GM18519 (cell line): Measurements from ENCODE around the gene IMMP2L.

Experiments used
- ATAC-seq: cut with Tn5 transposase; IDR thresholded peaks from one replicate; pipeline ENCODE4 v1.9.1; 2021; ENCODE audit warnings: mild to moderate bottlenecking, moderate library complexity; ENCODE audit not compliant: unreplicated experiment, low FRiP score

Gene IMMP2L

GRCh38 chr7:111137296-111138192 is 424.7 kb downstream of the IMMP2L start:
- peak; percentile 52 for ATAC-seq

- ATAC-seq: no peak
These were observed 429.5 kb downstream of the IMMP2L start for GRCh38 chr7:111132833-111133232.

DNA sequence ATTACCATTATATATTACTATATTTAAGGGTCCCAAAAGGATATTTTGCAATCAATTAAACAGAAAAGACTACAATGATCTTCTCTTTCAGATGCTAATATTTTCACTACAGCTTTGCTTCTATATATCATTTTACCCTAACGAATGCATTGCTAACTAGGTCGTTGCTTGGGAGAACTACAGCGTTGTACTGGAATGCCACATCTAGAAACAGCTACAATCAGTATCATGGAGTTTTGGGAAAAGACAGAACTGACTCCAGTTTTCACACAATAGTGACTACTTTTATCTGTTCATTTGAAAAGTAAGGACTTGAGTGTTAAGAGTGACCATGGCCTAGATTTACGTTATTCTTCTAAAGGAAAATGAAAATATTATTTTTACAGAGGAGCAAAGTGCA is 432.9 kb downstream of the IMMP2L start:
- no peak for ATAC-seq

- no peak for ATAC-seq
These were observed 435.3 kb downstream of the IMMP2L start for GRCh38 chr7:111126987-111127386.

DNA sequence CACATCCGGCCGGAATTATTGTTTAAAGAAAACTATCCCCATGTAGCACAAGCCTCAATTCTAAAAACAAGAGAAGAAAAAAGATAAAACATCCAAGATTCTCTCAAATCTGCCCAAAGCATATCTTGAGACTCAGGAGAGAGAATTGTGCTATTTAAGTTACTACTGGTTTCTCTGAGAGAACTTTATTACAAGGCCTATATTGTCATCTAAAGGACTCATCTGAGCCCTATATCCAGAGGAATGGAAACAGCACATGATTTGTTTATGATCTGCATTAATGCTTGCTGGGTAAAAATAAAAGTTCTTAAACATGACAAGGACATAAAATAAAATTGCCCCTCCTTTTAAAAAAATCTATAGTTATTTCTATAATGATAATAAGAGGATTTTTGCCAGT is 446.3 kb downstream of the IMMP2L start:
- ATAC-seq: no peak

GRCh38 chr7:111113263-111114017 is 448.9 kb downstream of the IMMP2L start:
- peak; percentile 63 for ATAC-seq

DNA sequence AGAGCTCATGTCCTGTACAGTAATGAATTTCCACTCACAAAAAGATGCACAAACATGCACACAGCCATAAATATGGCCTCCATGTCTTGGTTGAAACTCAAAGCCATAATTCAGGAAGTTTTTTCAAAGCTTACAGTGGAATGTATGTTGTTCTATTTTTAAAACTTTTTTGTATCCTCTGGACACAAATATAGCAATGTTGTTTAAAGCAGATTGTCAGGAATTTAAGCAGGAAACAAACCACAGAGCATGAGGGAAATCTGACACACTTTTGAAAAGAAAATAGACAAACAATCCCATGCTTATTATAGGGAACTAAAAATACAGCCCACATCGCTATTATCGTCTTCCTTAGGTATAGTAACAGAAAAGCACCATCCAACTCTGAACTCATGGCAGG is 449.9 kb downstream of the IMMP2L start:
- ATAC-seq: no peak

DNA sequence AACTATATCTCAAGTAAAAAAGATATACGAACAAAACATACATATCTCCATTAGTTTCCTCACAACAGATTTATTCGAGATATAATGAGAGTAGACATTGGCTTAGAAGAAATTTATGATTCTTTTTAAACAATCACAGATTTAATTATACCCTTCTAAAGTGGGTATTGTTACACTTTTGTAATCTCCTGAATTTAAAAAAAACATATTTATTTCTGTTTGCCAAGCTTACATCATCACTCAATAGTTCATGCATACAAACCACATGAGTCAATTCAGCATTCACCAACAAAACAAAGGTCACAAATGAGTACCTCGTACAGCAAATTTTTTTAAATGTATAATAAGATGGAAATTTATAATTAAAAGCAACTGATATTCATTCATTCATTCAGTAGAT is 453.8 kb downstream of the IMMP2L start:
- no peak for ATAC-seq

DNA sequence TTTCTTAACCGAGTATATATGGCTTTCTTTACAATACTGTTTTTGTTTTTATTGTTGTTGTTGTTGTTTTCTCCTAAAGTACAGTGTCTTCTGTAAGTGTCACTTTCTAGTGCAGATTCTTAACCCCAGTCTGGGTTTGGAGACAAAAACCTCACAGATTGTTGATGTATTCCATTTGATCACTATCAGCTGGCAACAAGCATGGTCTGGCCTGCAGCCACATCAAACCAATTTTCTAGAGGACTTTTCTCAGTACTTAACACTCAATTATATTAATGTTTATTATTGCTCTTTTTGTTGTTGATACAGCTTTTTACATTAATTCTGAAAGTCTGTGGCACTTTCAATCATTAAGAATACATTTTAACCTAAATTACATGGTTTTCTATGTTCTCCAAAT is 454.3 kb downstream of the IMMP2L start:
- ATAC-seq: no peak

DNA sequence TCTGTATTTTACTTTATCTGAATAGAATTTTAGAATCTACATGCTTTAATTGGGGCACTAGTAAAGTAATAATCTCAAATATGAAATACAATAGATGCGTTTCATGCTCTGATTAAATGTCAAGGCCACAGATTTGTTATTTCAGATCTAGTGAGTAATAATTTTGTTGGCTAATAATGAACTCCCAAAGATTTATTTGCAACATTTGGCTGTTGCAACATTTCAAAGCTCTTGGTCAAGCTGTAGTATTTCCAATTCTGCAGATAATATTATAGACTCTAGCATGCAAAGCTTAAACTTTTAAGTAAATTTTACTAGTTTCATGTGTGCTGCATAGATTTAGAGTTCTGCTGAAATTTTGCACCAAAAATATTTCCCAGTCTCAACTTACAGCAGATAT is 454.7 kb downstream of the IMMP2L start:
- no peak for ATAC-seq

- no peak for ATAC-seq
These were observed 457.0 kb downstream of the IMMP2L start for GRCh38 chr7:111105269-111105668.

- ATAC-seq: no peak
These were observed 457.6 kb downstream of the IMMP2L start for GRCh38 chr7:111104710-111105109.

GRCh38 chr7:111103678-111104274 is 458.5 kb downstream of the IMMP2L start:
- ATAC-seq: peak; percentile 54

DNA sequence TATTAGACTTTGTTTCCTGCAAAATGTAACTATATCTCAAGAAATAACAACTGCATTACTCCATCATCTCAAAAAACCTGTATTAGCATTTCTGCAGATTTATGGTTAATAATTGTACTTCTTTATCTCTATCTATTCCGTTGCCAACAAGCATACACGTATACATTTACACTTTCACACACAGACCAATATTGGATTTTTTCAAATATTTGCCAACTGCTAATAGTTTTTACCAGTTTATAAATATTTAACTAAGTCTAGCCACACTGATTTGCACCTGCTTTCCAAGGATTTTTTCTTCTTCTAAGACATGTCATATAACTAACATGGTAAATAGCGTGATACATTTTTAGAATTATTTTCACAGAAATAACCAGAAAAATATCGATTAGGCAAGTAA is 459.2 kb downstream of the IMMP2L start:
- no peak for ATAC-seq

- ATAC-seq: no peak
These were observed 460.2 kb downstream of the IMMP2L start for GRCh38 chr7:111101856-111102646.

GRCh38 chr7:111098926-111099250 is 463.4 kb downstream of the IMMP2L start:
- peak; percentile 4 for ATAC-seq

DNA sequence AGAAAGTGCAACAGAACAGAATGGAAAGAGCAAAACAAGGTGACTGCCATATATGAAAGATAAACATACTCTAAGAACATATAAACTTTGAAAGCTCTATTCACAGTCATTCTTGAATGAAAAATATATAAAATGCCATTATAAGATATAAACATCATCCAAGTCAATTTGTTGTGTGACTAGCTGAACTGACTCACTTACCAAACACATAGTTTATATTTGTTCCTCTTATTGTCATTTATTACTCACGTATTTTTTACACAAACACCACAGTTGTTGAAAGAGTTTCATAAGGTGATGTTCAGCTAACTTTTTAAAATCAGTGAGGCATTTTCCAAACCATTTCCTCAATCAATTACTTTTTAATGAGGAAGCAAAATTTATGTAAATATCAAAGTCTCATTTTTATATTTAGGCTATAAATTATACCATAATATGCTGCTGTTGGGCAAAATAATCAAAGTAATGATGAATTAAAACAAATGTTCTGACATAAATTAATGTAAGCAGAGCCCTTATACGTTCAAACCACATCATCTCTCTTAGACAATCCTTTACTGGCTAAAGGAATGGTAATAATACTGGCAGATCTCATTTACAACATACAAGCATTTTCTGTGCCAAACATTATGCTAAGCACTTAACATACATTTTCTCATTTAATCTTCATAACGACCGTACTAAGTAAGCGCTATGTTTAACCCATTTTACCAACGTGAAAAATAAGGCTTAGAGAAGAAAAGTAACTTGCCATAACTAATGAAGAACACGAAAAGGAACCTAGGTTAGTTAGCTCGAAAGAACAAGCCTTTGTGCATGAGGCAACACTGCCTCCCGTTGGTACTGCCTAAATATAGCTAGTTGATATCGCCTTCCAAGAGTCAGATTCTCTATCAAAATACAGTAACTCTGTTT is 464.0 kb downstream of the IMMP2L start:
- peak; percentile 81 for ATAC-seq

- ATAC-seq: no peak
These were observed 465.3 kb downstream of the IMMP2L start for GRCh38 chr7:111096997-111097396.

DNA sequence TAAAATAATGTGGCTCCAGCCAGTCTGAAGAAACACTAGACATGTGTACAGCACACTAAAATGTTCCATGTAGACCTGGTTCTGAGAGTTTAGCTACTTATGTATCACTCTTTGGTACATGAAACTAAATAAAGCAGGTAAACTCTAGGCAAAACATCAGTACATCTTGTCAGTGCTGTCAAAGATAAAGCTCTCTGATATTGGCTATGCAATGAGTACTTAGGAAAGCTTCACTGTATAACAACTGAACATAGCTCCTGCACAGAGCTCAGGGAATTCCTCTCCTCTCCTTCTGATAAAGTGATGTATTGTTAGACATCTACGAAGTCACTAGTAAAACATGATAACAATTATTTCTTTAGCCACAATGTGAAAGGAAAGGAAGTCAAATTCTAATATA is 467.9 kb downstream of the IMMP2L start:
- no peak for ATAC-seq

GRCh38 chr7:111093496-111093895 is 468.8 kb downstream of the IMMP2L start:
- no peak for ATAC-seq
